WTC11 (cell line): ENCODE results near the gene C5AR1. TPM values are rescaled to one million over a fixed set of nuclear protein-coding genes. Genes with fewer than 3 reads are reported as not detected.
"Not testable (repeated sequence)": the region's sequence is repeated elsewhere in the genome, so short reads cannot be mapped to it uniquely, and the experiment has no call there.

Source experiments
- ATAC-seq: fragments of 200-7000 bp; cut with Tn5 transposase; 2 replicates; pipeline ENCODE4 v1.10.0; 2021; ENCODE audit warnings: mild to moderate bottlenecking, moderate library complexity
- Bru-seq: library from RNA; stranded (reverse); fragments of 400-500 nt; gene quantifications from one replicate; lab custom pipeline; 2021; lab: Mats Ljungman, UMichigan
- CTCF ChIA-PET: fragments of 300-600 bp; sonication (Branson Sonifier 250); formaldehyde crosslinking; loops from one replicate; lab custom pipeline; 2021; ENCODE audit warnings: antibody characterized with exemption; lab: Charles Lee
- POLR2A ChIA-PET: fragments of 350-600 bp; sonication (Branson Sonifier 250); formaldehyde crosslinking; loops from one replicate; lab custom pipeline; 2021; ENCODE audit warnings: antibody characterized with exemption; lab: Charles Lee
- DNase-seq: peaks from one replicate; pipeline ENCODE4 v3.0.0; 2021; ENCODE audit warnings: low spot score
- H3K27ac Mint-ChIP-seq: 2 replicates; pipeline ENCODE4 v1.8.0; 2021; ENCODE audit warnings: mixed read lengths
- H3K27me3 Mint-ChIP-seq: 2 replicates; pipeline ENCODE4 v1.8.0; 2021; ENCODE audit warnings: low read depth, mild to moderate bottlenecking, moderate library complexity, mixed read lengths
- H3K36me3 Mint-ChIP-seq: 2 replicates; pipeline ENCODE4 v1.8.0; 2021; ENCODE audit warnings: mixed read lengths
- H3K4me1 Mint-ChIP-seq: 2 replicates; pipeline ENCODE4 v1.8.0; 2022; ENCODE audit warnings: mixed read lengths
- H3K4me3 Mint-ChIP-seq: 2 replicates; pipeline ENCODE4 v1.8.0; 2021; ENCODE audit warnings: mild to moderate bottlenecking, moderate library complexity, mixed read lengths
- H3K9me3 Mint-ChIP-seq: 2 replicates; pipeline ENCODE4 v1.8.0; 2021; ENCODE audit warnings: mixed read lengths
- ARID4B ChIP-seq: sonication (generic); formaldehyde crosslinking; IDR thresholded peaks from 2 replicates; pipeline ENCODE4 v1.8.0; 2023; ENCODE audit warnings: missing genetic modification reagents, mild to moderate bottlenecking, borderline replicate concordance
- CREM ChIP-seq: sonication (generic); formaldehyde crosslinking; IDR thresholded peaks from 2 replicates; pipeline ENCODE4 v1.8.1; 2022; ENCODE audit warnings: mild to moderate bottlenecking, missing genetic modification reagents, moderate library complexity
- ETV6 ChIP-seq: sonication (generic); formaldehyde crosslinking; IDR thresholded peaks from 2 replicates; pipeline ENCODE4 v1.8.1; 2022; ENCODE audit warnings: mild to moderate bottlenecking, missing genetic modification reagents
- FOXJ3 ChIP-seq: sonication (generic); formaldehyde crosslinking; IDR thresholded peaks from 2 replicates; pipeline ENCODE4 v1.9.0; 2021; ENCODE audit warnings: missing genetic modification reagents, mild to moderate bottlenecking, borderline replicate concordance
- JAZF1 ChIP-seq: fragments of 250-450 bp; sonication (Bioruptor Pico); IDR thresholded peaks from 2 replicates; pipeline ENCODE4 v1.9.0; 2021; ENCODE audit warnings: moderate library complexity, mild to moderate bottlenecking, inconsistent platforms
- JUN ChIP-seq: sonication (generic); formaldehyde crosslinking; IDR thresholded peaks from 2 replicates; pipeline ENCODE4 v1.8.0; 2023; ENCODE audit warnings: mild to moderate bottlenecking, missing genetic modification reagents
- RORB ChIP-seq: fragments of 250-450 bp; sonication (Bioruptor Pico); IDR thresholded peaks from 2 replicates; pipeline ENCODE4 v1.9.0; 2021; ENCODE audit warnings: mild to moderate bottlenecking
- TP53 ChIP-seq: sonication (generic); formaldehyde crosslinking; IDR thresholded peaks from 2 replicates; pipeline ENCODE4 v1.8.1; 2023; ENCODE audit warnings: mild to moderate bottlenecking, missing genetic modification reagents
- USF1 ChIP-seq: sonication (generic); formaldehyde crosslinking; IDR thresholded peaks from 2 replicates; pipeline ENCODE4 v1.8.0; 2022; ENCODE audit warnings: mild to moderate bottlenecking, missing genetic modification reagents
- ZBTB21 ChIP-seq: sonication (generic); formaldehyde crosslinking; IDR thresholded peaks from 2 replicates; pipeline ENCODE4 v1.8.1; 2023; ENCODE audit warnings: mild to moderate bottlenecking, missing genetic modification reagents, borderline replicate concordance
- ZNF317 ChIP-seq: sonication (generic); formaldehyde crosslinking; IDR thresholded peaks from 2 replicates; pipeline ENCODE4 v1.8.1; 2023; ENCODE audit warnings: low read depth, mild to moderate bottlenecking, moderate library complexity, missing genetic modification reagents, borderline replicate concordance
- long read RNA-seq, 3 experiments: library from RNA in 1 of 3; library from capped mRNA in 1 of 3; library from polyadenylated mRNA in 1 of 3; unstranded in 2 of 3; stranded (forward) in 1 of 3; transcript quantifications; one replicate each; pipeline ENCODE4 v2.0.0, GENCODE V29; 2021
- total RNA-seq: library from RNA; stranded (reverse); gene quantifications from 3 replicates; pipeline ENCODE4 v1.2.3, GENCODE V29; 2021
- TF ChIP-seq, protein P1 (sequence below): fragments of 250-450 bp; sonication (Bioruptor Pico); IDR thresholded peaks from 2 replicates; pipeline ENCODE4 v1.9.0; 2021; ENCODE audit warnings: mild to moderate bottlenecking, borderline replicate concordance
- TF ChIP-seq, protein P2 (sequence below): sonication (generic); formaldehyde crosslinking; IDR thresholded peaks from 2 replicates; pipeline ENCODE4 v1.8.1; 2023; ENCODE audit warnings: mild to moderate bottlenecking, missing genetic modification reagents

C5AR1 gene
- total RNA-seq (0.18 to 0.32 TPM (median 0.28 TPM) in 3 replicates), Bru-seq, nascent RNA (not detected)
- long read RNA-seq, experiment 1, partial matches to known transcripts: 0 of 1 reads
- long read RNA-seq, experiment 1, other reads (novel, unspliced or antisense): 1 of 1 reads
- long read RNA-seq, experiment 2: 0 reads
- long read RNA-seq, experiment 3: 0 reads

DNA sequence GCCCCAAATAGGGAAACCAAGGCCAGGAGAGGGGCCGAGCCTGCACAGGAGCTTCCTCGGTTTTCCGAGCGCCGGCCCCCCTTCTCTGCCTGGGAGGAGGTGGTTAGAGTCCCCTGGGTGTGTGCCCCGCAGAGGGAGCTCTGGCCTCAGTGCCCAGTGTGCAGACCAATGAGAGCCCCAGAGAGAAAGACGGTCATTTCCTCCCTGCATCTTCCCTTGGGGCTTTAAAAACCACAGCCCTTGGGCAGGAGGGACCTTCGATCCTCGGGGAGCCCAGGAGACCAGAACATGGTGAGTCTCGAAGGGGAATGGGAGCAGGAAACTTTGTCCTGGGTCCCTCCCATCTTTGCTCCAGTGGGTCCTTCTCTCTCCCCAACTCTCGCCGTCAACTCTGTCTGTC, at the start of gene C5AR1:
C5AR1 (plus strand) TSS at position 254 of the 400 bp plus-strand sequence; CDS start at position 289, 35 bp downstream.
- Mint-ChIP-seq H3K36me3 (no peaks in the 10 kb centered on the region), H3K27ac (no peak within 1 kb of the TSS), H3K27me3 (peaks cover 17% of the 10 kb centered on the region), H3K9me3 (peaks cover 4% of the 10 kb centered on the region; the same call in 1 of the 2 replicates), H3K4me1 (peaks cover 2% of the 10 kb centered on the region), H3K4me3 (no peak within 1 kb of the TSS)
- DNase-seq (no peak), ATAC-seq (no peak; the same call in 1 of the 2 replicates)
- ChIA-PET POLR2A (no interaction called here), CTCF (interaction anchor here (0.7 to 1.5 kb wide), 6 partner anchors 9 to 118 kb away, joined by 3 to 16 read pairs (median 4); partner anchors contain the start of gene DHX34)
- TF ChIP-seq FOXJ3: no peak
- TF ChIP-seq, protein P1, sequence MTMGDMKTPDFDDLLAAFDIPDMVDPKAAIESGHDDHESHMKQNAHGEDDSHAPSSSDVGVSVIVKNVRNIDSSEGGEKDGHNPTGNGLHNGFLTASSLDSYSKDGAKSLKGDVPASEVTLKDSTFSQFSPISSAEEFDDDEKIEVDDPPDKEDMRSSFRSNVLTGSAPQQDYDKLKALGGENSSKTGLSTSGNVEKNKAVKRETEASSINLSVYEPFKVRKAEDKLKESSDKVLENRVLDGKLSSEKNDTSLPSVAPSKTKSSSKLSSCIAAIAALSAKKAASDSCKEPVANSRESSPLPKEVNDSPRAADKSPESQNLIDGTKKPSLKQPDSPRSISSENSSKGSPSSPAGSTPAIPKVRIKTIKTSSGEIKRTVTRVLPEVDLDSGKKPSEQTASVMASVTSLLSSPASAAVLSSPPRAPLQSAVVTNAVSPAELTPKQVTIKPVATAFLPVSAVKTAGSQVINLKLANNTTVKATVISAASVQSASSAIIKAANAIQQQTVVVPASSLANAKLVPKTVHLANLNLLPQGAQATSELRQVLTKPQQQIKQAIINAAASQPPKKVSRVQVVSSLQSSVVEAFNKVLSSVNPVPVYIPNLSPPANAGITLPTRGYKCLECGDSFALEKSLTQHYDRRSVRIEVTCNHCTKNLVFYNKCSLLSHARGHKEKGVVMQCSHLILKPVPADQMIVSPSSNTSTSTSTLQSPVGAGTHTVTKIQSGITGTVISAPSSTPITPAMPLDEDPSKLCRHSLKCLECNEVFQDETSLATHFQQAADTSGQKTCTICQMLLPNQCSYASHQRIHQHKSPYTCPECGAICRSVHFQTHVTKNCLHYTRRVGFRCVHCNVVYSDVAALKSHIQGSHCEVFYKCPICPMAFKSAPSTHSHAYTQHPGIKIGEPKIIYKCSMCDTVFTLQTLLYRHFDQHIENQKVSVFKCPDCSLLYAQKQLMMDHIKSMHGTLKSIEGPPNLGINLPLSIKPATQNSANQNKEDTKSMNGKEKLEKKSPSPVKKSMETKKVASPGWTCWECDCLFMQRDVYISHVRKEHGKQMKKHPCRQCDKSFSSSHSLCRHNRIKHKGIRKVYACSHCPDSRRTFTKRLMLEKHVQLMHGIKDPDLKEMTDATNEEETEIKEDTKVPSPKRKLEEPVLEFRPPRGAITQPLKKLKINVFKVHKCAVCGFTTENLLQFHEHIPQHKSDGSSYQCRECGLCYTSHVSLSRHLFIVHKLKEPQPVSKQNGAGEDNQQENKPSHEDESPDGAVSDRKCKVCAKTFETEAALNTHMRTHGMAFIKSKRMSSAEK (CRISPR knock-in tag): no peak
- no peak for TF ChIP-seq JAZF1 (CRISPR knock-in tag)
- no peak for TF ChIP-seq ARID4B (CRISPR knock-in tag)
- TF ChIP-seq ZNF317 (CRISPR knock-in tag): no peak
- TF ChIP-seq TP53 (CRISPR knock-in tag): no peak
- TF ChIP-seq USF1: no peak
- no peak for TF ChIP-seq RORB
- TF ChIP-seq ETV6 (CRISPR knock-in tag): no peak
- TF ChIP-seq, protein P2, sequence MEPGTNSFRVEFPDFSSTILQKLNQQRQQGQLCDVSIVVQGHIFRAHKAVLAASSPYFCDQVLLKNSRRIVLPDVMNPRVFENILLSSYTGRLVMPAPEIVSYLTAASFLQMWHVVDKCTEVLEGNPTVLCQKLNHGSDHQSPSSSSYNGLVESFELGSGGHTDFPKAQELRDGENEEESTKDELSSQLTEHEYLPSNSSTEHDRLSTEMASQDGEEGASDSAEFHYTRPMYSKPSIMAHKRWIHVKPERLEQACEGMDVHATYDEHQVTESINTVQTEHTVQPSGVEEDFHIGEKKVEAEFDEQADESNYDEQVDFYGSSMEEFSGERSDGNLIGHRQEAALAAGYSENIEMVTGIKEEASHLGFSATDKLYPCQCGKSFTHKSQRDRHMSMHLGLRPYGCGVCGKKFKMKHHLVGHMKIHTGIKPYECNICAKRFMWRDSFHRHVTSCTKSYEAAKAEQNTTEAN (CRISPR knock-in tag): no peak
- no peak for TF ChIP-seq ZBTB21
- no peak for TF ChIP-seq JUN

DNA sequence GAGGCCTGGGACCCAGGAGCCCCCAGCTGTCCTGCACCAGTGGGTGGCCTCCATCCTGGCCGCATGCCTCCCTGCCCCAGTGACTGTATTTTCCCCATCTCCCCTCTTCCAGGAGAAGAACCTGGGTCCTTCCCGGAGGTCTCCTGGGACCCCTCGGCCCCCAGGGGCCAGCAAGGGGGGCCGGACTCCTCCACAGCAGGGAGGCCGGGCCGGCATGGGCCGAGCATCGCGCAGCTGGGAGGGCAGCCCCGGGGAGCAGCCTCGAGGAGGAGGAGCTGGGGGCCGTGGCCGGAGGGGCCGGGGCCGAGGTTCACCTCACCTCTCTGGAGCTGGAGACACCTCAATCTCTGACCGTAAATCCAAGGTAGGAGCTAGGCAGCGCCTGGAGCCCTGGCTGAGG, 49.2 kb upstream of the C5AR1 start:
- TF ChIP-seq CREM (no peak), ZBTB21 (no peak)
- POLR2A ChIA-PET: no interaction called here
- H3K9me3 Mint-ChIP-seq: no peaks in the 10 kb centered on the region
- H3K27ac Mint-ChIP-seq: no peak overlapping the region; the same call in 1 of the 2 replicates
- no peak overlapping the region for H3K4me3 Mint-ChIP-seq
- peaks cover 12% of the 10 kb centered on the region for H3K4me1 Mint-ChIP-seq
- ATAC-seq: no peak
- no peak for DNase-seq
- CTCF ChIA-PET: interaction anchor here (0.8 kb wide), 1 partner anchor 13 kb away, joined by 3 read pairs; no protein-coding TSS in a partner anchor
- peaks cover 53% of the 10 kb centered on the region for H3K36me3 Mint-ChIP-seq
- H3K27me3 Mint-ChIP-seq: no peaks in the 10 kb centered on the region

DNA sequence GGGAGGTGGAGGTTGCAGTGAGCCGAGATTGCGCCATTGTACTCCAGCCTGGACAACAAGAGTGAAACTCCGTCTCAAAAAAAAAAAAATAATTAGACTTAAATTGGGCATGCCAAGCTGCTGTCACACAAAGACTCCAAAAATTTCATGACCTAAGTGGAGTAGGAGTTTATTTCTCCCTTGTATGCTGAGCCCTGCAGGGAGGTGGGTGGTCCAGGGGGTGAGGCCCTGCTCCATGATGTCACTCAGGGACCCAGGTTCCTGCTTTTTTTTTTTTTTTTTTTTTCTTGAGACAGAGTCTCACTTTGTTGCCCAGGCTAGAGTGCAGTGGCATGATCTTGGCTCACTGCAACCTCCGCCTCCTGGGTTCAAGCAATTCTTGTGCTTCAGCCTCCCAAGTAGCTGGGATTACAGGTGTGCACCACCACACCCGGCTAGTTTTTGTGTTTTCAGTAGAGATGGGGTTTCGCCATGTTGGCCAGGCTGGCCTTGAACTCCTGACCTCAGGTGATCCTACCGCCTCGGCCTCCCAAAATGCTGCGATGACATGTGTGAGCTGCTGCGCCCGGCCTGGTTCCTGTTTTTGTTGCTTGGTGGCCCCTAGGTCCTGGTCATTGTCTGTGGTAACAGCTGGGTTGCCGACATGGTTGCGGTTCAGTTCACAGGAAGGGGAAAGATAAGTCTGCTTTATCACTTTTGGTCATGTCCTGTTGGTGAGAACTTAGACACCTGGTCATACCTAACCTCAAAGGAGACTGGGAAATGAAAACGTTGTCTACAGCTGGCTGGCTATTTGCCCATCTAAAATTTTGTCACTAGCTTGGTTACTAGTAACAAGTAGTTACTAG, 47.5 kb upstream of the C5AR1 start:
- Mint-ChIP-seq H3K4me1 (peaks cover 12% of the 10 kb centered on the region), H3K36me3 (peaks cover 66% of the 10 kb centered on the region)
- H3K27me3 Mint-ChIP-seq, H3K4me3 Mint-ChIP-seq, ATAC-seq, H3K9me3 Mint-ChIP-seq, POLR2A ChIA-PET, H3K27ac Mint-ChIP-seq, DNase-seq: not testable (repeated sequence)
- CTCF ChIA-PET: interaction anchor here (0.7 to 1.0 kb wide), 2 partner anchors 10 to 87 kb away, joined by 3 to 7 read pairs; partner anchors contain the start of gene DHX34
